Liver (tissue), 9 donors: ENCODE results near the gene ARL3. TPM values are rescaled to one million over a fixed set of nuclear protein-coding genes. Genes with fewer than 3 reads are reported as not detected.
A peak's percentile ranks its signal among the peaks of the same experiment; 100 is the strongest.

Experiments
- DNase-seq: peaks from one replicate; pipeline ENCODE4 v3.0.0-alpha.2; 2017; ENCODE audit warnings: low spot score
- H3K27ac ChIP-seq, 2 donors: one replicate each; pipeline ENCODE4 v1.7.0; 2013; ENCODE audit warnings: inconsistent platforms in 2 of 2, low read length in 2 of 2, control low read depth in 1 of 2, low read depth in 1 of 2, mild to moderate bottlenecking in 1 of 2
- H3K27me3 ChIP-seq, 4 donors: one replicate each; pipeline versions ENCODE4 v1.6.1 to v1.7.0; 2013; ENCODE audit warnings: low read length in 3 of 4, inconsistent platforms in 1 of 4, mild to moderate bottlenecking in 1 of 4, moderate library complexity in 1 of 4; ENCODE audit not compliant: control insufficient read depth in 4 of 4, insufficient read depth in 4 of 4
- H3K36me3 ChIP-seq, 4 donors: one replicate each; pipeline versions ENCODE4 v1.6.1 to v1.7.0; 2013; ENCODE audit warnings: low read length in 3 of 4, mild to moderate bottlenecking in 3 of 4, low read depth in 1 of 4, moderate library complexity in 1 of 4; ENCODE audit not compliant: control insufficient read depth in 4 of 4, insufficient read depth in 3 of 4
- H3K4me1 ChIP-seq, 4 donors: one replicate each; pipeline versions ENCODE4 v1.6.1 to v1.7.0; 2013; ENCODE audit warnings: low read length in 3 of 4, mild to moderate bottlenecking in 3 of 4, moderate library complexity in 1 of 4; ENCODE audit not compliant: control insufficient read depth in 4 of 4, insufficient read depth in 4 of 4
- H3K4me3 ChIP-seq, 3 donors: one replicate each; pipeline versions ENCODE4 v1.6.1 to v1.7.0; 2013; ENCODE audit warnings: low read length in 3 of 3, control low read depth in 1 of 3, low read depth in 1 of 3, mild to moderate bottlenecking in 1 of 3
- H3K9ac ChIP-seq, 2 donors: one replicate each; pipeline ENCODE4 v1.7.0; 2013; ENCODE audit warnings: low read length in 2 of 2, mild to moderate bottlenecking in 2 of 2, moderate library complexity in 2 of 2, control low read depth in 1 of 2, low read depth in 1 of 2
- H3K9me3 ChIP-seq, 4 donors: one replicate each; pipeline versions ENCODE4 v1.6.1 to v1.7.0; 2013; ENCODE audit warnings: low read length in 3 of 4; ENCODE audit not compliant: control insufficient read depth in 4 of 4
- EGR1 ChIP-seq, 2 donors: IDR thresholded peaks; 2 replicates each; pipeline ENCODE4 v1.6.1; 2016 to 2018; ENCODE audit warnings: antibody characterized with exemption in 2 of 2, low read depth in 2 of 2
- FOXA1 ChIP-seq: IDR thresholded peaks from 2 replicates; pipeline ENCODE4 v1.6.1; 2016; ENCODE audit warnings: antibody characterized with exemption
- FOXA2 ChIP-seq: IDR thresholded peaks from 2 replicates; pipeline ENCODE4 v1.6.1; 2016; ENCODE audit warnings: antibody characterized with exemption
- GABPA ChIP-seq, 2 donors: IDR thresholded peaks in 1 of 2; conservative IDR thresholded peaks in 1 of 2; 2 replicates each; pipeline ENCODE4 v1.6.1; 2016; ENCODE audit warnings: antibody characterized with exemption in 2 of 2, mild to moderate bottlenecking in 1 of 2, moderate library complexity in 1 of 2
- HNF4A ChIP-seq, 2 donors: conservative IDR thresholded peaks; 2 replicates each; pipeline ENCODE4 v1.6.1; 2016; ENCODE audit warnings: antibody characterized with exemption in 2 of 2, mild to moderate bottlenecking in 2 of 2
- HNF4G ChIP-seq: IDR thresholded peaks from 2 replicates; pipeline ENCODE4 v1.6.1; 2016; ENCODE audit warnings: antibody characterized with exemption
- NR2F2 ChIP-seq: IDR thresholded peaks from 2 replicates; pipeline ENCODE4 v1.6.1; 2016; ENCODE audit warnings: antibody characterized with exemption
- RAD21 ChIP-seq, 2 donors: IDR thresholded peaks; 2 replicates each; pipeline ENCODE4 v1.6.1; 2016; ENCODE audit warnings: antibody characterized with exemption in 2 of 2, mild to moderate bottlenecking in 2 of 2
- SP1 ChIP-seq: IDR thresholded peaks from 2 replicates; pipeline ENCODE4 v1.6.1; 2018; ENCODE audit warnings: antibody characterized with exemption, mild to moderate bottlenecking
- TAF1 ChIP-seq: conservative IDR thresholded peaks from 2 replicates; pipeline ENCODE4 v1.6.1; 2016; ENCODE audit warnings: antibody characterized with exemption, mild to moderate bottlenecking
- YY1 ChIP-seq: IDR thresholded peaks from 2 replicates; pipeline ENCODE4 v1.6.1; 2016; ENCODE audit warnings: antibody characterized with exemption, mild to moderate bottlenecking
- WGBS: extraction: QIAGEN DNeasy Blood & Tissue Kit; methylation state at CpG from one replicate; pipeline ENCODE4 v1.1.7; 2013; 5-methylcytosine and 5-hydroxymethylcytosine counted together
- polyA plus RNA-seq, 2 donors: library from polyadenylated mRNA; stranded (reverse) in 1 of 2; unstranded in 1 of 2; fragments of 200-250 nt in 1 of 2; fragments of >200 nt in 1 of 2; fragmentation: Nextera tagmentation in 1 of 2; extraction: Ambion mirVana in 1 of 2; gene quantifications; one replicate each; pipeline versions ENCODE4 v1.2.1 to v1.2.3, GENCODE V29; 2013 to 2015
- total RNA-seq, 2 donors: library from RNA; depleted of rRNA; stranded (reverse); fragments of >200 nt; gene quantifications; one replicate each; pipeline ENCODE4 v1.2.3, GENCODE V29; 2014
- TF ChIP-seq, protein P1 (sequence below): IDR thresholded peaks from 2 replicates; pipeline ENCODE4 v1.6.1; 2016; ENCODE audit warnings: antibody characterized with exemption
- TF ChIP-seq, protein P2 (sequence below): IDR thresholded peaks from 2 replicates; pipeline ENCODE4 v1.6.1; 2016; ENCODE audit warnings: antibody characterized with exemption
- TF ChIP-seq, protein P3 (sequence below): IDR thresholded peaks from 2 replicates; pipeline ENCODE4 v1.6.1; 2016; ENCODE audit warnings: antibody characterized with exemption, mild to moderate bottlenecking
- TF ChIP-seq, protein P4 (sequence below): IDR thresholded peaks from 2 replicates; pipeline ENCODE4 v1.6.1; 2016; ENCODE audit warnings: antibody characterized with exemption
- donor health status: healthy.
- donor health status: healthy.
- donor health status: healthy.
- donor health status: healthy.
- donor health status: healthy.

The ARL3 gene
- total and polyA plus RNA-seq, 4 donors, result 1.0 to 2.5 (median 2.3) TPM

GRCh38 chr10:102649797-102650654 lies 64.2 kb downstream of the ARL3 start:
- no peak for DNase-seq
- TF ChIP-seq, protein P1, sequence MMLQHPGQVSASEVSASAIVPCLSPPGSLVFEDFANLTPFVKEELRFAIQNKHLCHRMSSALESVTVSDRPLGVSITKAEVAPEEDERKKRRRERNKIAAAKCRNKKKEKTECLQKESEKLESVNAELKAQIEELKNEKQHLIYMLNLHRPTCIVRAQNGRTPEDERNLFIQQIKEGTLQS, result no peak
- TF ChIP-seq FOXA1 (no peak), NR2F2 (no peak), SP1 (no peak), HNF4A (conservative IDR thresholded peaks at IDR 0.05) (no peak)
- TF ChIP-seq, protein P2, sequence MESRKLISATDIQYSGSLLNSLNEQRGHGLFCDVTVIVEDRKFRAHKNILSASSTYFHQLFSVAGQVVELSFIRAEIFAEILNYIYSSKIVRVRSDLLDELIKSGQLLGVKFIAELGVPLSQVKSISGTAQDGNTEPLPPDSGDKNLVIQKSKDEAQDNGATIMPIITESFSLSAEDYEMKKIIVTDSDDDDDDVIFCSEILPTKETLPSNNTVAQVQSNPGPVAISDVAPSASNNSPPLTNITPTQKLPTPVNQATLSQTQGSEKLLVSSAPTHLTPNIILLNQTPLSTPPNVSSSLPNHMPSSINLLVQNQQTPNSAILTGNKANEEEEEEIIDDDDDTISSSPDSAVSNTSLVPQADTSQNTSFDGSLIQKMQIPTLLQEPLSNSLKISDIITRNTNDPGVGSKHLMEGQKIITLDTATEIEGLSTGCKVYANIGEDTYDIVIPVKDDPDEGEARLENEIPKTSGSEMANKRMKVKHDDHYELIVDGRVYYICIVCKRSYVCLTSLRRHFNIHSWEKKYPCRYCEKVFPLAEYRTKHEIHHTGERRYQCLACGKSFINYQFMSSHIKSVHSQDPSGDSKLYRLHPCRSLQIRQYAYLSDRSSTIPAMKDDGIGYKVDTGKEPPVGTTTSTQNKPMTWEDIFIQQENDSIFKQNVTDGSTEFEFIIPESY, result no peak
- no peaks in the 10 kb centered on the region for H3K27me3 ChIP-seq
- peaks cover 5 to 20% (median 12%) of the 10 kb centered on the region in 4 donors for H3K36me3 ChIP-seq
- H3K9me3 ChIP-seq, result no peaks in the 10 kb centered on the region
- H3K27ac ChIP-seq, result peak overlapping the region in 1 of 2 donors; percentile 16
- WGBS, result 82% methylated on average over 12 of the region's 12 CpGs
- peak overlapping the region in 1 of 2 donors; percentile 30 for H3K9ac ChIP-seq
- H3K4me1 ChIP-seq, result peaks cover 27 to 55% (median 43%) of the 10 kb centered on the region in 4 donors
- no peak overlapping the region for H3K4me3 ChIP-seq

GRCh38 chr10:102648889-102649796 lies 65.1 kb downstream of the ARL3 start:
- TF ChIP-seq RAD21 (IDR thresholded peaks at IDR 0.05), result no peak
- TF ChIP-seq, protein P1, result no peak
- TF ChIP-seq TAF1, result no peak
- TF ChIP-seq YY1, result no peak
- TF ChIP-seq EGR1 (IDR thresholded peaks at IDR 0.05; ENCODE audit: low read depth in 2 of 2), result no peak
- no peak for TF ChIP-seq FOXA1
- no peak overlapping the region for H3K9ac ChIP-seq
- H3K9me3 ChIP-seq, result no peaks in the 10 kb centered on the region
- no peaks in the 10 kb centered on the region for H3K27me3 ChIP-seq
- H3K27ac ChIP-seq, result no peak overlapping the region
- H3K4me3 ChIP-seq, result no peak overlapping the region
- 68% methylated on average over 25 of the region's 25 CpGs for WGBS
- peaks cover 27 to 55% (median 46%) of the 10 kb centered on the region in 4 donors for H3K4me1 ChIP-seq
- DNase-seq, result no peak
- peaks cover 0 to 13% (median 7%) of the 10 kb centered on the region in 4 donors for H3K36me3 ChIP-seq

- Histone ChIP-seq H3K36me3 (peaks cover 0 to 7% (median 4%) of the 10 kb centered on the region in 4 donors), H3K9ac (peak overlapping the region in 1 of 2 donors; percentile 10), H3K27ac (no peak overlapping the region), H3K4me3 (no peak overlapping the region), H3K4me1 (peaks cover 27 to 55% (median 46%) of the 10 kb centered on the region in 4 donors), H3K9me3 (no peaks in the 10 kb centered on the region), H3K27me3 (no peaks in the 10 kb centered on the region)
- TF ChIP-seq FOXA1 (no peak), FOXA2 (no peak), RAD21 (IDR thresholded peaks at IDR 0.05) (no peak), GABPA (IDR thresholded peaks at IDR 0.05 in 1 of 2, conservative IDR thresholded peaks at IDR 0.05 in 1 of 2) (no peak), SP1 (no peak), YY1 (no peak), HNF4G (no peak)
- TF ChIP-seq, protein P3, sequence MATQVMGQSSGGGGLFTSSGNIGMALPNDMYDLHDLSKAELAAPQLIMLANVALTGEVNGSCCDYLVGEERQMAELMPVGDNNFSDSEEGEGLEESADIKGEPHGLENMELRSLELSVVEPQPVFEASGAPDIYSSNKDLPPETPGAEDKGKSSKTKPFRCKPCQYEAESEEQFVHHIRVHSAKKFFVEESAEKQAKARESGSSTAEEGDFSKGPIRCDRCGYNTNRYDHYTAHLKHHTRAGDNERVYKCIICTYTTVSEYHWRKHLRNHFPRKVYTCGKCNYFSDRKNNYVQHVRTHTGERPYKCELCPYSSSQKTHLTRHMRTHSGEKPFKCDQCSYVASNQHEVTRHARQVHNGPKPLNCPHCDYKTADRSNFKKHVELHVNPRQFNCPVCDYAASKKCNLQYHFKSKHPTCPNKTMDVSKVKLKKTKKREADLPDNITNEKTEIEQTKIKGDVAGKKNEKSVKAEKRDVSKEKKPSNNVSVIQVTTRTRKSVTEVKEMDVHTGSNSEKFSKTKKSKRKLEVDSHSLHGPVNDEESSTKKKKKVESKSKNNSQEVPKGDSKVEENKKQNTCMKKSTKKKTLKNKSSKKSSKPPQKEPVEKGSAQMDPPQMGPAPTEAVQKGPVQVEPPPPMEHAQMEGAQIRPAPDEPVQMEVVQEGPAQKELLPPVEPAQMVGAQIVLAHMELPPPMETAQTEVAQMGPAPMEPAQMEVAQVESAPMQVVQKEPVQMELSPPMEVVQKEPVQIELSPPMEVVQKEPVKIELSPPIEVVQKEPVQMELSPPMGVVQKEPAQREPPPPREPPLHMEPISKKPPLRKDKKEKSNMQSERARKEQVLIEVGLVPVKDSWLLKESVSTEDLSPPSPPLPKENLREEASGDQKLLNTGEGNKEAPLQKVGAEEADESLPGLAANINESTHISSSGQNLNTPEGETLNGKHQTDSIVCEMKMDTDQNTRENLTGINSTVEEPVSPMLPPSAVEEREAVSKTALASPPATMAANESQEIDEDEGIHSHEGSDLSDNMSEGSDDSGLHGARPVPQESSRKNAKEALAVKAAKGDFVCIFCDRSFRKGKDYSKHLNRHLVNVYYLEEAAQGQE, result no peak
- TF ChIP-seq, protein P4, sequence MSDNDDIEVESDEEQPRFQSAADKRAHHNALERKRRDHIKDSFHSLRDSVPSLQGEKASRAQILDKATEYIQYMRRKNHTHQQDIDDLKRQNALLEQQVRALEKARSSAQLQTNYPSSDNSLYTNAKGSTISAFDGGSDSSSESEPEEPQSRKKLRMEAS, result no peak
- TF ChIP-seq, protein P2, result no peak
- no peak for DNase-seq
- 66% methylated on average over 12 of the region's 12 CpGs for WGBS
These were observed 65.8 kb downstream of the ARL3 start for GRCh38 chr10:102648269-102648888.
